GM21825 (cell line): ENCODE data around the gene MED22.
"Not testable (repeated sequence)": the region's sequence is repeated elsewhere in the genome, so short reads cannot be mapped to it uniquely, and the experiment has no call there.

Experiments
- ATAC-seq: cut with Tn5 transposase; IDR thresholded peaks from one replicate; pipeline ENCODE4 v1.9.1; 2021; ENCODE audit warnings: mild to moderate bottlenecking, moderate library complexity; ENCODE audit not compliant: unreplicated experiment

The MED22 gene

DNA sequence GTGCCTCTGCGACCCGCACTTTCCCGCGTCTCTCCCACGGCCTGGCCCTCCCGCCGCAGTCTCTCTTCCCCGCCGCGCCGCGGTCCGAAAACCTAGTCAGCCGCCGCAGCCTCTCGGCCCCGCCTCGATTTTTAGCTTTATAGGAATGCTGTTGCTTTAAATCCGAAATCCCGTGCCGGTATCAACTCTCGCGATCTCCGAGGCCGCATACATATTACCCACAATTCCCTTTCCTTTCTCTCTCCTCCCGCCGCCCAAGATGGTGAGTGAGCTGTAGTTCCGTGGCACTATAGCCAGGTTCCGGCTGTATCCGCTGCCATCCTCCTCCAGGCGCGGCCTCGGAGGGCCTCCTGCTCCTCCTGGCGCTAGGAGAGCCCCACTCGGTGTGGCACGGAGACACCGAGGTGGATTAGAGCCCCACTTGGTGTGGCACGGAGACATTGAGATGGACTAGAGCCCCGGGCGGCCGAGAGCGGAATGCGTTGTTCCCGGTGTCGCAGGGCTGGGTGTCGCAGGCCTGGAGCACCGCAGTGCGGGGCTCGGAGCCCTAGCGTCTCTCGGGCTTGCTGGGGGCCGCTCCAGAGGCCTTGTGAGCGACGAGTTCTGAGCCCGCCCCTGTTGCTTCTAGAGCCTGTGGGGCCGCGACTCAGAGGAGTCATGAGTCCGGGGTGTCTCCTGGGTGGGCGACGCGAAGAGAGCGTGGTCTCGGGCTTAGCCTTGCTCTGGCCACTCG is at the start of gene MED22, which contains the start of gene RPL7A:
TSS of gene MED22 (minus strand) at position 147 of the 733 bp plus-strand sequence. CDS start 1,469 bp downstream, outside the sequence.
TSS of gene RPL7A (plus strand) at position 234 of the 733 bp plus-strand sequence. CDS start at position 260, 26 bp downstream.
- ATAC-seq, result peak; percentile 55

DNA sequence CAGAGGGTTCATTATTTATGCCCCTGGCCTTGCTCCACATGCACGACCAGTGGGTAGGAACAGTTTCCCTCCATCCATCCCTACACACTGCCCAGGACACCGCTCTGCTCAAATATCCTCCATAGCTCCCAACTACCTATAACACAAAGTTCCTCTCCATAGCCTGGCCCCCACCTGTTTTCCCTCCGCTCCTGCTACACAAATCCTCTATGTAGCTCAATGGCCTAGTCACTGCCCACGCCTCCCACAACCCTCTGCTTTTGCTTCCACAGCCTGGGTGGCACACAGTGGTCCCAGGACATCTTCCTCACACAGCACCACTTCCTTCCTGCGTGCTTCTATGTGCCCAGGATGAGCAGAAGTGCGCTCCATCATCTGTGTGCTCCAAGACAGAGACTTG is 49.4 kb upstream of the MED22 start:
- ATAC-seq, result no peak

DNA sequence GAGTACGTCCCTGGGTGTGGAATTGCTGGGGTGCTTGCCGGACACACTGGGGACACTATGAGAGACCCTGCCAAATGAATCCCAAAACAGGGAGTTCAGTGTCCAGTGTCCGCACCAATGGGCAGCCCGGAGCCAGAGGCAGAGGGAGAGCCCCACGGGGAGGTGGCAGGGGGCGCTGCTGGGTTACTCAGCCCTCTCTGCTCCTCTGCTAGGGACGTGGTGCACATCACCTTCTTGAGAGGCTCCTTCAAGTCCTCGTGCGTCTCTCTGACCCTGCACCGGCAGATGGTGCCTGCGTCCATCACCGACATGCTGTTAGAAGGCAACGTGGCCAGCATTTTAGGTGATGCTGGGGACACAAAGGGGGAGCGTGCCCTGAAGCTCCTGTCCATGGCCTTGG is 49.0 kb upstream of the MED22 start:
- no peak for ATAC-seq

- no peak for ATAC-seq
Observed at GRCh38 chr9:133394687-133395271, 46.8 kb upstream of the MED22 start.

GRCh38 chr9:133393399-133393798 is 45.5 kb upstream of the MED22 start:
- no peak for ATAC-seq

DNA sequence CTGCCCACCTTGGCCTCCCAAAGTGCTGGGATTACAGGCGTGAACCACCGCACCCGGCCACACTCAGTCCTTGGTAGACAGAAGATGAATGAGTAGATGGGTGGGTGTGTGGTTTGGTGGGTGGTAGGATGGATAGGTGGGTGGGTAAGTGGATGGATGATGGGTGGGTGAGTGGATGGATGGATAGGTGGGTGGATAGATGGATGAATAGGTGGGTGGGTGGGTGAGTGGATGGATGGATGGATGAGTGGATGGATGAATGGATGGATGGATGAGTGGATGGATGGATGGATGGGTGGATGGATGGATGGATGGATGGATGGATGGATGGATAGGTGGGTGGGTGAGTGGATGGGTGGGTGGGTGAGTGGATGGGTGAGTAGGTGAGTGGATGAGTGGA is 44.4 kb upstream of the MED22 start:
- ATAC-seq, result not testable (repeated sequence)

DNA sequence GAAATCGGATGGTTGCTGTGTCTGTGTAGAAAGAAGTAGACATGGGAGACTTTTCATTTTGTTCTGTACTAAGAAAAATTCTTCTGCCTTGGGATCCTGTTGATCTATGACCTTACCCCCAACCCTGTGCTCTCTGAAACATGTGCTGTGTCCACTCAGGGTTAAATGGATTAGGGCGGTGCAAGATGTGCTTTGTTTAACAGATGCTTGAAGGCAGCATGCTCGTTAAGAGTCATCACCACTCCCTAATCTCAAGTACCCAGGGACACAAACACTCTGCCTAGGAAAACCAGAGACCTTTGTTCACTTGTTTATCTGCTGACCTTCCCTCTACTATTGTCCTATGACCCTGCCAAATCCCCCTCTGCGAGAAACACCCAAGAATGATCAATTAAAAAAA is 43.5 kb upstream of the MED22 start:
- ATAC-seq, result not testable (repeated sequence)

DNA sequence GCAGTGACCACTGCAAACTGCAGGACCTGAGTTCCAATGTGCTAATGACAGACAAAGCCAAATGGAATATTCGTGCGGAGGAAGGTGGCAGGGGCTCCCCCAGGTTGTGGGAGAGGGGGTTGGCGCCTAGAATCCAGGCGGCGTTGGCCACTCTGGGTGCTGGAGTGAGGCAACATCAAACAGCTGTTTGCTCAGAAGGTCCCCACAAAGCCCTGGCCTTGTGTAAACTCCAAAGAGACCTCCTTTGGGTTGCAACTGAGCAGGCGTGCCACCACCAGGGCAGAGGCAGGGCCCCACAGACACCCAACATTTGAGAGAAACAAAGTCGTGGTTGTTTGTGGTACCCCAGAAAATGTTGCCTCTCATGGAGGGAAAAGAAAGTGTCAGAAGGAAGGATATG is 42.8 kb upstream of the MED22 start:
- ATAC-seq, result no peak

DNA sequence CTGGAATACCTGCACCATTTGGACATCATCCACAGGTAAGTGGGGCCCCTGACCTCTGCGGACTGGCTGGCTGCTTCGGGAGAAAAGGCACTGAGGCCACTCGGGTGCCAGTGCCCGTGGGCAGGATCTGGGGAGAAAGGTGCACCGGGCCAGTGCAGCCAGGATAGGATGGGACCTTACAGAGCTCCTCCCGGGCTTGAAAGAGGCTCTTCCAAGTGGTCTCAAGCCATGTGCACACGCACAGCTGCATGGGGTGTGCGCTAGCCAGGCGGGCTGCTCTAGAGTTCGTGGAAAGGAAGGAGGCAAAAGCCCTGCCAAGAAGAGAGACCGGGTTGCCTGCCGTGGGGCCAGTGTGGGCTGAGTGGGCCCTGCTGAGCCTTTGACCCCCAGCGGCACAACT is 41.6 kb upstream of the MED22 start:
- ATAC-seq, result no peak

DNA sequence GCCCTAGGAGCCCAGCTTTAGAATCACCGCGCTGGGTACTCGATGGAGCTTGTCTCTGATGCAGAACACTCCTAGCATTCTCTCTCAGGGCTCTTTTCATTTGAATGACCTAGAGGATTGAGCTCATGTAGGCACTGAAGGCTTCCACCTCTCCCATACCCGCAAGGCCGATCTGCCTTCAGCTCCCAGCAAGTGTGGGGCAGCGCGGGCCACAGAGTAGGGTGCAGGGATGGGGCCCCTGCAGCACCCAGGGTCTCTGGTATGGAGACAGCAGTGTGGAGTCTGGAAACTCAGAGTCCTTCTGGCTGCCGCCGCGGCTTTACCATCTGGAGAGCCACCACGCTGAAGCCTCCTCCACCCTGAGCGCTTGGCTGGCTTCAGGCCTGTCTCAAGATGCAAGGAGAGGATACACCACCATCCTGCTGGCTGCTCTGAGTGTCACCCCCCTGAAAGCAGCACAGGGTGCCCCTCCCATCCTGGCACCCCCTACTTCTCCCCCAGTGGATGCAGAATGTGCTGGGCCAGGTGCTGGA is 41.2 kb upstream of the MED22 start:
- ATAC-seq, result no peak

GRCh38 chr9:133387680-133388079 is 39.7 kb upstream of the MED22 start:
- ATAC-seq, result no peak

GRCh38 chr9:133386338-133386737 is 38.4 kb upstream of the MED22 start:
- no peak for ATAC-seq

GRCh38 chr9:133385452-133385851 is 37.5 kb upstream of the MED22 start:
- ATAC-seq, result no peak

DNA sequence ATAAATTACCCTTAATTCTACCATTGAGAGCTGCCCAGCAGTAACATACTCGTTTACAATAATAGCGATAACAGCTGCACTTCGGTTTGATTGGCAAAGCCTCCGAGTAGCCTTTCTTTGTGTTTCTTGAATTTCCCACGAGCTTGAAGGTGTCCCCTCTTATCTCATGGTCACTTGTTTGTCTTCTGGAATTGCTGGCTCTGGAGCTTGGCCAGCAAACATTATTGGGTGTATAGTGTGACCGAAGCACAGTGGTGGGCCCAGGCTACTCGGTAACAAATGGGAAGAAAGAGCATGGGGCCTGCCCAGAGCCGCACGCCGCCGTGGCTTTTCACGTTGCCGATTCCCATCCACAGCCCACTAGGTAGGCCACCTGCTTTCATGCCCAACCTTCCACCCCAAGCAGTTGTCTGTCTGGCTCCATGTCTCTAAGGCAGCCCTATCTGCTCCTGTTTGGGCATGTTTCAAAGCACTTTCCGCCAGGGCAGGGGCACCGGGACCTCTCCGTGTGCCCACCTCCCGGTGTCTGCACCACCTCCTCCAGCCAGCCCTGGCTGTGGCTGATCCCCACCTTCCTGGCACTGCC is 36.9 kb upstream of the MED22 start:
- no peak for ATAC-seq

DNA sequence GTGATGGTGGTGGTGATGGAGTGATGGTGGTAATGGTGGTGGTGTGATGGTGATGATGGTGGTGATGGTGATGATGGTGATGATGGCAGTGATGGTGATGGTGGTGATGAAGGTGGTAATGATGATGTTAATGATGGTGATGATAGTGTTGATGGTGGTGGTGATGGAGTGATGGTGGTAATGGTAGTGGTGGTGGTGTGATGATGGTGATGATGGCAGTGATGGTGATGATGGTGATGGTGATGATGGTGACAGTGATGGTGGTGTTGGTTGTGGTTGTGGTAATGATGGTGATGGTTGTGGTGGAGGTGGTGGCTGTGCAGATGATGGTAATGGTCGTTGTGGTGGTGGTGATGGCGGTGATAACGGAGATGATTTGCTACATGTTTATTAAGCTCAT is 35.5 kb upstream of the MED22 start:
- no peak for ATAC-seq

- no peak for ATAC-seq
Observed at GRCh38 chr9:133382507-133383141, 34.7 kb upstream of the MED22 start.

GRCh38 chr9:133380734-133381133 is 32.8 kb upstream of the MED22 start:
- ATAC-seq, result no peak

- ATAC-seq, result no peak
Observed at GRCh38 chr9:133379153-133380086, 31.5 kb upstream of the MED22 start.

GRCh38 chr9:133378408-133378962 is 30.6 kb upstream of the MED22 start:
- ATAC-seq, result no peak

GRCh38 chr9:133377721-133378216 is 29.8 kb upstream of the MED22 start:
- no peak for ATAC-seq
